ENCODE results near the gene TSPAN9. TPM values are rescaled to one million over a fixed set of nuclear protein-coding genes. Genes with fewer than 3 reads are reported as not detected.

The TSPAN9 gene
- total and polyA plus RNA-seq, 9 donors = 24.9 to 72.3 (median 55.7) TPM

- 1 to 8% (median 3%) methylated on average over 11 of the region's 11 CpGs for WGBS, 3 donors
- H3K9me3 ChIP-seq = no peaks in the 10 kb centered on the region
- no peaks in the 10 kb centered on the region for H3K36me3 ChIP-seq
- H3K27ac ChIP-seq = no peak overlapping the region
- no peaks in the 10 kb centered on the region for H3K27me3 ChIP-seq
- DNase-seq = peak; percentile 76 to 89 (median 82)
- peaks cover 3% of the 10 kb centered on the region for H3K4me1 ChIP-seq (ENCODE audit: insufficient read depth)
- H3K4me3 ChIP-seq = no peak overlapping the region
- TF ChIP-seq CTCF (IDR thresholded peaks at IDR 0.05) (no peak), EP300 (IDR thresholded peaks at IDR 0.05) (no peak), POLR2A (IDR thresholded peaks at IDR 0.05) (no peak)
- intact Hi-C loops (cut with DNase I) = no loop called here
These were observed 238.1 kb downstream of the TSPAN9 start for GRCh38 chr12:3315201-3315661.

GRCh38 chr12:3316776-3317480 is 239.7 kb downstream of the TSPAN9 start:
- Histone ChIP-seq H3K36me3 (no peaks in the 10 kb centered on the region), H3K27me3 (no peaks in the 10 kb centered on the region), H3K4me3 (no peak overlapping the region), H3K4me1 (ENCODE audit: insufficient read depth) (peaks cover 3% of the 10 kb centered on the region), H3K27ac (no peak overlapping the region), H3K9me3 (no peaks in the 10 kb centered on the region)
- DNase-seq = no peak
- WGBS, 3 donors = 95 to 96% (median 95%) methylated on average over 12 of the region's 12 CpGs
- intact Hi-C loops (cut with DNase I) = no loop called here
- TF ChIP-seq POLR2A (IDR thresholded peaks at IDR 0.05) = no peak
- TF ChIP-seq EP300 (IDR thresholded peaks at IDR 0.05) = no peak
- TF ChIP-seq CTCF (IDR thresholded peaks at IDR 0.05) = no peak

- TF ChIP-seq POLR2A (IDR thresholded peaks at IDR 0.05) (no peak), EP300 (IDR thresholded peaks at IDR 0.05) (no peak)
- intact Hi-C loops (cut with DNase I) = no loop called here
These were observed 240.3 kb downstream of the TSPAN9 start for GRCh38 chr12:3317481-3317815.

GRCh38 chr12:3317841-3318501 is 240.8 kb downstream of the TSPAN9 start:
- TF ChIP-seq EP300 (IDR thresholded peaks at IDR 0.05) = no peak
- TF ChIP-seq CTCF (IDR thresholded peaks at IDR 0.05) = no peak
- no peak for TF ChIP-seq POLR2A (IDR thresholded peaks at IDR 0.05)
- DNase-seq = no peak
- 89 to 90% (median 90%) methylated on average over 13 of the region's 13 CpGs for WGBS, 3 donors
- no peaks in the 10 kb centered on the region for H3K9me3 ChIP-seq
- intact Hi-C loops (cut with DNase I) = no loop called here
- no peaks in the 10 kb centered on the region for H3K36me3 ChIP-seq
- H3K27me3 ChIP-seq = no peaks in the 10 kb centered on the region
- H3K4me1 ChIP-seq (ENCODE audit: insufficient read depth) = peaks cover 3% of the 10 kb centered on the region
- H3K4me3 ChIP-seq = no peak overlapping the region
- H3K27ac ChIP-seq = no peak overlapping the region

More at GRCh38 chr12:3317481-3317815, 240.3 kb downstream of the TSPAN9 start:
- H3K4me1 ChIP-seq (ENCODE audit: insufficient read depth) = peaks cover 3% of the 10 kb centered on the region
- H3K4me3 ChIP-seq = no peak overlapping the region
- no peak for DNase-seq
- H3K36me3 ChIP-seq = no peaks in the 10 kb centered on the region
- H3K27ac ChIP-seq = no peak overlapping the region
- no peaks in the 10 kb centered on the region for H3K9me3 ChIP-seq
- 93 to 95% (median 93%) methylated on average over 4 of the region's 4 CpGs for WGBS, 3 donors
- no peaks in the 10 kb centered on the region for H3K27me3 ChIP-seq
